Spleen (tissue), 13 donors: ENCODE measurements around the gene SLC2A3. TPM values are rescaled to one million over a fixed set of nuclear protein-coding genes. Genes with fewer than 3 reads are reported as not detected.
"Not testable (repeated sequence)": the region's sequence is repeated elsewhere in the genome, so short reads cannot be mapped to it uniquely, and the experiment has no call there.

ENCODE experiments used
- DNase-seq: peaks from one replicate; pipeline ENCODE4 v3.0.0-alpha.2; 2020
- H3K27ac ChIP-seq, 8 donors: fragments of 200-600 bp; sonication (generic) in 7 of 8; 1 replicate in 4 of 8; 2 replicates in 4 of 8; pipeline versions ENCODE4 v1.5.0 to v1.8.0; 2016 to 2021; ENCODE audit warnings: inconsistent platforms in 4 of 8, mild to moderate bottlenecking in 4 of 8, moderate library complexity in 1 of 8
- H3K27me3 ChIP-seq, 7 donors: fragments of 200-600 bp; sonication (generic) in 6 of 7; replicated peaks in 1 of 7; 1 replicate in 4 of 7; 2 replicates in 3 of 7; pipeline versions ENCODE4 v1.5.0 to v1.8.0; 2016 to 2021; ENCODE audit warnings: inconsistent platforms in 3 of 7, mild to moderate bottlenecking in 1 of 7
- H3K36me3 ChIP-seq, 6 donors: fragments of 200-600 bp; sonication (generic) in 5 of 6; 1 replicate in 4 of 6; 2 replicates in 2 of 6; pipeline versions ENCODE4 v1.5.0 to v1.8.0; 2016 to 2021; ENCODE audit warnings: inconsistent platforms in 2 of 6
- H3K4me1 ChIP-seq, 6 donors: fragments of 200-600 bp; sonication (generic) in 5 of 6; 1 replicate in 3 of 6; 2 replicates in 3 of 6; pipeline versions ENCODE4 v1.5.0 to v1.8.0; 2016 to 2021; ENCODE audit warnings: inconsistent platforms in 3 of 6
- H3K4me3 ChIP-seq, 8 donors: fragments of 200-600 bp; sonication (generic) in 7 of 8; 1 replicate in 4 of 8; 2 replicates in 4 of 8; pipeline versions ENCODE4 v1.5.0 to v1.8.0; 2016 to 2021; ENCODE audit warnings: inconsistent platforms in 4 of 8, mild to moderate bottlenecking in 4 of 8, moderate library complexity in 2 of 8
- H3K9me3 ChIP-seq, 8 donors: fragments of 200-600 bp; sonication (generic) in 7 of 8; 1 replicate in 4 of 8; 2 replicates in 4 of 8; pipeline versions ENCODE4 v1.5.0 to v1.8.0; 2016 to 2021; ENCODE audit warnings: inconsistent platforms in 4 of 8
- POLR2A ChIP-seq, 3 donors: fragments of 450-650 bp; IDR thresholded peaks; one replicate each; pipeline ENCODE4 v1.5.1; 2017; ENCODE audit warnings: antibody characterized with exemption in 3 of 3, mild to moderate bottlenecking in 1 of 3
- POLR2AphosphoS5 ChIP-seq, 3 donors: sonication (generic); formaldehyde crosslinking; IDR thresholded peaks; one replicate each; pipeline ENCODE4 v1.5.1; 2017; ENCODE audit warnings: antibody characterized with exemption in 3 of 3
- WGBS, 5 donors: extraction: QIAGEN DNeasy Blood & Tissue Kit in 3 of 5; methylation state at CpG; one replicate each; pipeline versions ENCODE4 v1.1.5 to v1.1.7; 2013 to 2018; 5-methylcytosine and 5-hydroxymethylcytosine counted together
- intact Hi-C: fragments of 100-400 bp; cut with DNase I; formaldehyde crosslinking; loops from one replicate; pipeline ENCODE4 v1.15.0; 2023; ENCODE audit warnings: low total_unique reads
- long read RNA-seq, 2 donors: transcript quantifications; one replicate each; lab custom pipeline, GENCODE V29; 2026
- polyA plus RNA-seq, 3 donors: library from polyadenylated mRNA; stranded (reverse); fragments of 200-250 nt; gene quantifications; one replicate each; pipeline ENCODE4 v1.2.1, GENCODE V29; 2013
- total RNA-seq, 7 donors: library from RNA; depleted of rRNA in 3 of 7; stranded (reverse); fragments of >200 nt in 3 of 7; fragmentation: NEBNext Ultra II Directional in 4 of 7; extraction: Animal tissue kit (Norgen Biotek cat#: 25700) in 4 of 7; gene quantifications; one replicate each; pipeline versions ENCODE4 v1.1.0 to v1.2.1, GENCODE V29; 2016 to 2021
- TF ChIP-seq, protein P1 (sequence below), 11 experiments: fragments of 200-600 bp in 7 of 11; fragments of 450-650 bp in 4 of 11; sonication (generic) in 4 of 11; IDR thresholded peaks in 8 of 11; conservative IDR thresholded peaks in 3 of 11; 1 replicate in 7 of 11; 2 replicates in 4 of 11; pipeline versions ENCODE4 v1.4.0 to v1.8.0; 2016 to 2021; ENCODE audit warnings: antibody characterized with exemption in 11 of 11, inconsistent platforms in 4 of 11, mild to moderate bottlenecking in 1 of 11
- donor health status: healthy with polysubstance abuse.
- donor health status: DM: no; HTN: no; CAD: no; lungs with moderate emphysema.
- donor health status: DM: no; HTN: no; CAD: no.
- donor health status: Bipolar disorder and iron deficiency.
- donor health status: healthy.
- donor health status: DM: no; HTN: no; CAD: no.
- donor health status: DM: yes; HTN: yes; CAD: no.

Gene SLC2A3
- 100 to 1,000 TPM in 6 of 7 donors, 10 to 100 TPM in 1; 74.6 to 869 (median 213) TPM for total RNA-seq
- polyA plus RNA-seq: 10 to 100 TPM; 10.7 to 16.5 (median 14.6) TPM
- long read RNA-seq, donor 1, full-length matches to known transcripts: 5 of 5 reads
- long read RNA-seq, donor 1, partial matches to known transcripts: 0 of 5 reads
- long read RNA-seq, donor 1, other reads (novel, unspliced or antisense): 0 of 5 reads
- long read RNA-seq, donor 2, partial matches to known transcripts: 0 of 4 reads
- long read RNA-seq, donor 2, other reads (novel, unspliced or antisense): 0 of 4 reads

DNA sequence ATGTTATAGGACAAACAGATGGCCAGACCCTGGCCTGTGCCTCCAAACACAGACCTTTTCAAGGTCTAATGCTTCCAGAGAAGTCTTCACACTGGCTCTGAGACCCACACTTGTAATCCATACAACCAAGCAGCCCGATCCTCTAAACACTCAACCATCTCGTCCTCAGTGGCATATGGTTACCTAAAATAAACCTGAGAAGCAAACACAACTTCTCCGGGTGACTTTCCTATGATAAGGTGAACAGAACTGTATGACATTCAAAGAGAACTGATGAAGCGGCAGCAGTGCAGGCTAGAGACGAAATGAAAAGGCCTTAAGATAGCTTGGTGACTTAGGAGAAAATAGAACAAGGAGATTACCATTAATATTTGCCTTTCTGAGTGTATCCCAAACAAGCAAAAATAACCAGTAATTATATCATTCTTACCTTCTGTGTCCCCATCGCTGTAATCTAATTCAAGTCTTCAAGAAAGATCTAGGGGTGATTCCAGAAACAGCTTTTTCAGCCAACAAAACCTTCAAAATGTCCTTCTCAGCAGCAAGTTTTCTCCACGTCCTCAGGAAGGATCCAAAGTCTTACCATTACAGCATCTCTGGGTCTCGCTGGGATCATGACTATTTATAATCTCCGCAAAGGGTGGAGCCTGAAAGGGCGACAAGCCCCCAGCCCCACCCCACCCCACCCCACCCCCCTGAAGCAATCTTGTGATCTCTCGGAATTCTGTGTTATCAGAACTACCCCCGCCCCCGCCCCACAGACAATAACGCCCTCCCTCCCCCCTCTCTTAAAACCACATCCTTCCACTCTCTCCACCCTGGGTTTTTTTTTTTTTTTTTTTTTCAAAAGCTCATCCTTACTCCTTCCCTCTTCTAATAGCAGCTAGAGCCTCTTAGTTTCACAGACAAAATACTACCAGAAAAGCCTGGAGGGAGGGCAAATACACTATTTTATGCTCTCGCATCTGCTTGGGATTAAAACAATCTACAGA is at the start of gene SLC2A3:
Gene SLC2A3, minus strand, starts transcription at position 598 of the 992 bp plus-strand sequence. Its CDS starts 153 bp downstream, at position 445.
- intact Hi-C loops: no loop called here
- TF ChIP-seq POLR2A (IDR thresholded peaks at IDR 0.05) (peak; percentile 81 to 91 (median 90)), POLR2AphosphoS5 (IDR thresholded peaks at IDR 0.05) (peak; percentile 27 to 99 (median 29))
- TF ChIP-seq, protein P1, sequence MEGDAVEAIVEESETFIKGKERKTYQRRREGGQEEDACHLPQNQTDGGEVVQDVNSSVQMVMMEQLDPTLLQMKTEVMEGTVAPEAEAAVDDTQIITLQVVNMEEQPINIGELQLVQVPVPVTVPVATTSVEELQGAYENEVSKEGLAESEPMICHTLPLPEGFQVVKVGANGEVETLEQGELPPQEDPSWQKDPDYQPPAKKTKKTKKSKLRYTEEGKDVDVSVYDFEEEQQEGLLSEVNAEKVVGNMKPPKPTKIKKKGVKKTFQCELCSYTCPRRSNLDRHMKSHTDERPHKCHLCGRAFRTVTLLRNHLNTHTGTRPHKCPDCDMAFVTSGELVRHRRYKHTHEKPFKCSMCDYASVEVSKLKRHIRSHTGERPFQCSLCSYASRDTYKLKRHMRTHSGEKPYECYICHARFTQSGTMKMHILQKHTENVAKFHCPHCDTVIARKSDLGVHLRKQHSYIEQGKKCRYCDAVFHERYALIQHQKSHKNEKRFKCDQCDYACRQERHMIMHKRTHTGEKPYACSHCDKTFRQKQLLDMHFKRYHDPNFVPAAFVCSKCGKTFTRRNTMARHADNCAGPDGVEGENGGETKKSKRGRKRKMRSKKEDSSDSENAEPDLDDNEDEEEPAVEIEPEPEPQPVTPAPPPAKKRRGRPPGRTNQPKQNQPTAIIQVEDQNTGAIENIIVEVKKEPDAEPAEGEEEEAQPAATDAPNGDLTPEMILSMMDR (IDR thresholded peaks at IDR 0.05 in 8 of 11, conservative IDR thresholded peaks at IDR 0.05 in 3 of 11): peak in 1 of 11 experiments; percentile 4
- peak within 1 kb of the TSS; percentile 57 to 82 (median 66) for H3K4me3 ChIP-seq
- H3K4me1 ChIP-seq: peaks cover 12 to 72% (median 45%) of the 10 kb centered on the region in 6 donors
- H3K36me3 ChIP-seq: peaks cover 0 to 32% (median 25%) of the 10 kb centered on the region in 6 donors
- H3K27ac ChIP-seq: peak within 1 kb of the TSS; percentile 77 to 95 (median 94)
- H3K27me3 ChIP-seq: no peaks in the 10 kb centered on the region
- WGBS, 5 donors: 2 to 6% (median 3%) methylated on average over 15 of the region's 15 CpGs
- H3K9me3 ChIP-seq: no peaks in the 10 kb centered on the region
- DNase-seq: no peak

DNA sequence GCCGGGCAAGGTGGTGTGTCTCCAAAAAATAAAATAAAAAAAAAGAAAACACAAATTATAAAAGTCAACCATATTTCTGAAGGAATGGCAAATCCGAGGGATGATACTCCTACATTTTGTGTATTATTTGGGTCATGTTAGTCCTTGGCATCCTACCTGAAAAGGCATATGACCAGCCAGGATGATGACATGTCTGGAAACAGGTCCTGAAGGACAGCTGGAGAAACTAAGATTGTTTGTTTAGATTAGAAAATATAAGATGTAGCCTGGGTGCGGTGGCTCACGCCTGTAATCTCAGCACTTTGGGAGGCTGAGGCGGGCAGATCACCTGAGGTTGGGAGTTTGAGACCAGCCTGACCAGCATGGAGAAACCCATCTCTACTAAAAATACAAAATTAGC is 48.9 kb upstream of the SLC2A3 start:
- TF ChIP-seq POLR2A (IDR thresholded peaks at IDR 0.05) (no peak), POLR2AphosphoS5 (IDR thresholded peaks at IDR 0.05) (no peak)
- TF ChIP-seq, protein P1 (IDR thresholded peaks at IDR 0.05 in 8 of 11, conservative IDR thresholded peaks at IDR 0.05 in 3 of 11): no peak
- H3K4me3 ChIP-seq: no peak overlapping the region
- peaks cover 0 to 20% (median 7%) of the 10 kb centered on the region in 6 donors for H3K4me1 ChIP-seq
- no peak overlapping the region for H3K27ac ChIP-seq
- no peaks in the 10 kb centered on the region for H3K27me3 ChIP-seq
- no peak for DNase-seq
- no peaks in the 10 kb centered on the region for H3K36me3 ChIP-seq
- no peaks in the 10 kb centered on the region for H3K9me3 ChIP-seq
- intact Hi-C loops: no loop called here
- WGBS, 5 donors: 90 to 95% (median 94%) methylated on average over 5 of the region's 5 CpGs

DNA sequence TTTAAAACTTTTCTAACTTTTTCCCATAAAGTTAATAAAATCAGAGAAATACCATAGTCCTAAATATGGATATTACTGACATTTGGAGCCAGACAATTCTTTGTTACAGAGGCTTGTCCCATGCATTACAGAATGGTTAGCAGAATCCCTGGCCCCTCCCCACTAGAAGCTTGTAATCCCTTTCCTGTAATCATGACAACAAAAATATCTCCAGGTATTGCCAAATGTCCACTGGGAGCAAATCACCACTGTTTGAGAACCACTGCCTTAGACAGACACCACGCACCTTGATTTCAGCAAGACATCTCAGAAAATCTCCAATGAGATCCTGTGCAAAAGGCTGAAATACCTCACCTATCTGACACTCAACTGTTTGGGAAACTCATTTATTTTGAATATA is 47.5 kb upstream of the SLC2A3 start:
- WGBS, 5 donors: 82 to 100% (median 95%) methylated on average over 1 of the region's 1 CpG
- intact Hi-C loops, H3K27ac ChIP-seq, DNase-seq, H3K27me3 ChIP-seq, H3K4me1 ChIP-seq, H3K9me3 ChIP-seq, H3K36me3 ChIP-seq, H3K4me3 ChIP-seq: not testable (repeated sequence)

DNA sequence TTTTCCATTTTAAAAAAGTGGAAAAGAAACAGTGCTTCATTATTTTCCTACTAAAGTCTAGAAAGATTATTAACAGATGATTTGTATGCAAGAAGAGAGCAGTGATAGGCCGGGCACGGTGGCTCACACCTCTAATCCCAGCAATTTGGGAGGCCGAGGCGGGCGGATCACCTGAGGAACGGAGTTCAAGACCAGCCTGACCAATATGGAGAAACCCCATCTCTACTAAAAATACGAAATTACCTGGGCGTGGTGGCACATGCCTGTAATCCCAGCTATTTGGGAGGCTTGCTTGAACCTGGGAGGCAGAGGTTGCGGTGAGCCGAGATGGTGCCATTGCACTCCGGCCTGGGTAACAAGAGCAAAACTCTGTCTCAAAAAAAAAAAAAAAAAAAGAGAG is 47.0 kb upstream of the SLC2A3 start:
- 87 to 95% (median 94%) methylated on average over 11 of the region's 11 CpGs for WGBS, 5 donors
- H3K9me3 ChIP-seq, H3K36me3 ChIP-seq, DNase-seq, H3K4me3 ChIP-seq, H3K27me3 ChIP-seq, H3K4me1 ChIP-seq, H3K27ac ChIP-seq, intact Hi-C loops: not testable (repeated sequence)

DNA sequence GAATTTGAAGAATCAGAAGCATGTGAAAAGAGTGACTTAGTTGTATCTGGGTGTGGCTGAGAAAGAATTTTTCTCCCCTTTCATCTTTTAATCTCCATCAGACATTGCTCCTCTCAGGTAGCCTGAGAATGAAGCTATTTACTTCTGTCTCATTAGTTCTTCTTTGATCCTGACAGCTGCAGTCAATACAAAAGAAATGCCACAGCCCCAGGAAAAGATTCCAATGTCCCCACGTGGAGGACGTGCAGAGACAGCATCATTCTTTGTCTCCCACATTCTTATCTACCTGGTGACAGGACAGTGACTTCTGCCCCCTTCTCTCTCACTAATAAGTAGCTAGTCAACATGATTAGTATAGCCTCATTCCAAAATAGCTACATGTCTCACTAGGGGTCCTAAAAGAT is 46.3 kb upstream of the SLC2A3 start:
- 71 to 100% (median 83%) methylated on average over 2 of the region's 2 CpGs for WGBS, 5 donors
- H3K9me3 ChIP-seq, H3K4me3 ChIP-seq, DNase-seq, H3K27ac ChIP-seq, intact Hi-C loops, H3K36me3 ChIP-seq, H3K27me3 ChIP-seq, H3K4me1 ChIP-seq: not testable (repeated sequence)
